ENCODE data around the gene OTP.

Gene OTP

DNA sequence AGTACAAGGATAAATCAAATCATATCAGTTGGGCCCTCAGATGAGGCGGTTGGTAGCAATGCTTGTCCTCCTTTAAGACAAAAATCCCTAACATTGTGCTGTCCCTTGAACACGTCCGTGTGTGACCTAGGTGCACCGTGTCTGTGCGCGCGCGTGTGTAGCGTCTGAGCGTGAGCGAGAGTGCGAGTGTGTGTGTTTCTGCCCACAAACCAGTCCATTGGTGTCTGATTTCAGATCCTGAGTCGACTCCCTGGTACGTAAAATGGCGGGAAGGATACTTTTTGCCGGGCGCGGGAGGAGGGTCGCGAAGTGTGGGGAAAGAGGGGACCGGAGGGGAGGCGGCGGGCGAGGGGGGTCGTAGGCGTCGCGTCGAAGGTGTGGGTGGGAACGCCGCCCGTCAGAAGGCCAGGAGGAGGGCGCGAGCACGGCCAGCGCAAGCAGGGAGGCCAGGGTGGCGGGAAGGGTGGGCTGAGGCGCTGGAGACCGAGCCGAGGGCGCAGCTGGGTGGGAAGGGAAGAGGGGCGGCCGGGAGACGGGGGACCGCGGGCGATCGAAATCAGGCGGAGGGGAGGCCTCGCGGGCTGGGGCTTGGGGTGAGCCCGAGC is 8.9 kb downstream of the OTP start:
- Histone ChIP-seq H3K9me3 (no peaks in the 10 kb centered on the region), H3K4me1 (ENCODE audit: control insufficient read depth in 1 of 2, insufficient read depth in 1 of 2, low read depth in 1 of 2, low read length in 1 of 2) (peaks cover 16 to 26% of the 10 kb centered on the region in 2 experiments), H3K36me3 (no peaks in the 10 kb centered on the region), H3K27me3 (peaks cover 100% of the 10 kb centered on the region), H3K4me3 (ENCODE audit: low read depth in 1 of 2, low read length in 1 of 2) (peak overlapping the region in 1 of 2 experiments; percentile 49), H3K27ac (no peak overlapping the region)
- TF ChIP-seq, protein P1, sequence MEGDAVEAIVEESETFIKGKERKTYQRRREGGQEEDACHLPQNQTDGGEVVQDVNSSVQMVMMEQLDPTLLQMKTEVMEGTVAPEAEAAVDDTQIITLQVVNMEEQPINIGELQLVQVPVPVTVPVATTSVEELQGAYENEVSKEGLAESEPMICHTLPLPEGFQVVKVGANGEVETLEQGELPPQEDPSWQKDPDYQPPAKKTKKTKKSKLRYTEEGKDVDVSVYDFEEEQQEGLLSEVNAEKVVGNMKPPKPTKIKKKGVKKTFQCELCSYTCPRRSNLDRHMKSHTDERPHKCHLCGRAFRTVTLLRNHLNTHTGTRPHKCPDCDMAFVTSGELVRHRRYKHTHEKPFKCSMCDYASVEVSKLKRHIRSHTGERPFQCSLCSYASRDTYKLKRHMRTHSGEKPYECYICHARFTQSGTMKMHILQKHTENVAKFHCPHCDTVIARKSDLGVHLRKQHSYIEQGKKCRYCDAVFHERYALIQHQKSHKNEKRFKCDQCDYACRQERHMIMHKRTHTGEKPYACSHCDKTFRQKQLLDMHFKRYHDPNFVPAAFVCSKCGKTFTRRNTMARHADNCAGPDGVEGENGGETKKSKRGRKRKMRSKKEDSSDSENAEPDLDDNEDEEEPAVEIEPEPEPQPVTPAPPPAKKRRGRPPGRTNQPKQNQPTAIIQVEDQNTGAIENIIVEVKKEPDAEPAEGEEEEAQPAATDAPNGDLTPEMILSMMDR (IDR thresholded peaks at IDR 0.05): no peak

DNA sequence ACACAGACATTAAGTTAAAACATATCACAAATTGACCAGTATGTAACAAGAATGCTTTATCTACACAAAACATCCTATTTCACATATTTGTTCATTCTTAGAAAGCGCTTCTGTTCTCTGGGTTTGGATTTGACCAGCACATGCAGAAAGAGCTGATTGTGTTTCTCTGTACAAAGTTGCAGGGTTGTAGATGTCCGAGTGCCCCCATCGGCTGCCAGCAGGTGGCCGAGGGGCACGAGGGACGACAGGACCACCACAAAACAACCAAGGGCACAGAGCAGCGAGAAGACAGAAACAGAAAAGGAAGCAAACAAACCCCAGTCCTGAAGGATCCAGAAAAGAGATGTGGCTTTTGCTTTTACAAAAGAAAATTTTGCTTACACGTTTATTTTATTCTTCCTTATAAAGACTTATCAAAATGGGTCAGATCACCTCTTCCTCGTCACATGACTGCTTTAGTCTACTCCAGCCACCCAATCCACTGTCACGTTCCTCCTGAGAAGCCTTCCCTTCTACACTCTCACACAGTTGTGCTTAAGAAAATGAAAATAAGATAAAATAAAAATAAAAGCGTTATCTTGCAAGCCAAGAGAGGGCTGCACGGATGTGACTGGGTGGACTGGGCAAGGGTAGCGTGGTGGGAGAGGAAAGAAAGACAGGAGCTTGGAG is 9.5 kb downstream of the OTP start:
- peak overlapping the region in 1 of 2 experiments; percentile 49 for H3K4me3 ChIP-seq (ENCODE audit: low read depth in 1 of 2, low read length in 1 of 2)
- TF ChIP-seq, protein P1 (IDR thresholded peaks at IDR 0.05): no peak
- no peaks in the 10 kb centered on the region for H3K9me3 ChIP-seq
- H3K27me3 ChIP-seq: peaks cover 100% of the 10 kb centered on the region
- H3K27ac ChIP-seq: no peak overlapping the region
- H3K36me3 ChIP-seq: no peaks in the 10 kb centered on the region
- peaks cover 16 to 26% of the 10 kb centered on the region in 2 experiments for H3K4me1 ChIP-seq (ENCODE audit: control insufficient read depth in 1 of 2, insufficient read depth in 1 of 2, low read depth in 1 of 2, low read length in 1 of 2)

DNA sequence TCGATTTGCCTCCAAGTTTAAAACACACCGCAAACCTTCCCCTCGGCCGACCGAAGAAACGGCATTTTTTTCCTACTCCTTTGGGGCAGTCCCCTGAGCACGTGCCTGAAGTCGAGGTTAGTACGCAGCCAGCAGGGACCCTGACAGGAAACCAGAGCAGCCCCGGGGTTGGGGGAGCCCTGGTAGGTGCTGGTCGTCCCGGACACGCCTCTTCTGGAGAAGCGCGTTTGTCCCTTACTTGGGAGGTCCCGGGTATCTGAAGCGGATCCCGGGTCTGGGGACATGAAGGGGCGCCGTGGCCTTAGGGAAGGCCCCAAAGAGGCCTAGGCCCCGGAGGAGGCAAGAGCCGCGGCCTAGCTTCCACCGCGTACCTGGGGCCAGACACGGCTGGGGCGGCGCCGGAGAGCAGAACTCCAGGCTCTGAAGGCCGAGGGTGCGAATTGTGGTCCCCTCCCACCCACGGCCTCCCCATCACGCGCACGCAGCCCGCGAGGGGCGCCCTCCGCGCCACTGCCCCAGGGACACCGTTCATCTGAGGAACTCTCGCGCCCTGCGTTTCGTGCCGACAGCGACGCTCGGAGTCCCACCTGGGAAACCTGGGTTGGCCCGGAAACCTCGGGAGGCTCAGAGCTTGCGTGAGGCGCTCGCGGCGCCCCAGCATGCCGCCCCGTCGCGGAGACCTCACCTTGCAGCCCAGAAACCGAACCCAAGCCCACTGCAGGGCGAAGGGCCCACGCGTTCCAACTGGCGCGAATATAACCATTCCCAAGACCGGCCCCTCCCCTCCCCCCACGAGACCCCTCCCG is 10.4 kb downstream of the OTP start:
- TF ChIP-seq, protein P1 (IDR thresholded peaks at IDR 0.05): no peak
- H3K36me3 ChIP-seq: no peaks in the 10 kb centered on the region
- no peaks in the 10 kb centered on the region for H3K9me3 ChIP-seq
- peaks cover 16 to 26% of the 10 kb centered on the region in 2 experiments for H3K4me1 ChIP-seq (ENCODE audit: control insufficient read depth in 1 of 2, insufficient read depth in 1 of 2, low read depth in 1 of 2, low read length in 1 of 2)
- H3K27me3 ChIP-seq: peaks cover 100% of the 10 kb centered on the region
- H3K27ac ChIP-seq: no peak overlapping the region
- no peak overlapping the region for H3K4me3 ChIP-seq (ENCODE audit: low read depth in 1 of 2, low read length in 1 of 2)

DNA sequence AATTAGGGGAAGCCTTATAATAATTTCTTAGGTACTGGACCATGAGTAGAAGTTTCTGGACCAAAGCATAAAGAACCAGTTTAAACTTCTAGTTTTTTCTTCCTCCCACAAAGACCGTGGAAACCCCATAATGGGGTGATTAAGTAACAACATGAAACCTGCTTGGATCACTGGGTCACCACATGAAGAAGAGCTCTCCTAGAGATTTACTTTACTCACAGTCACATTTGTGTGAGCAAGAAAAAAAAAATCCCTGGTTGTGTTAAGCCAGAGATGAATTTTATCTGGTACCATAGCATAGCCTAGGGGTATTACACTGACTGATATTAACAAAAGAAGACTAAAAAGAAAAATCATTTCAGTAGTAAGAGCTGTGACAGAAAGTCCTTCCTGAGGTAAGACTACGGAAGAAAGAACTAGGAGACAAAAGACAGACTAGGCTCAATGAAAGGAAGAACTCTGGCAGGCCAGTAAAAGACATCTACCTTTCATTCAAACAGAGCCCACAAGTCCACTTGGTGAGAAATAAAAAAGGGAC is 15.2 kb downstream of the OTP start:
- H3K27ac ChIP-seq: no peak overlapping the region

DNA sequence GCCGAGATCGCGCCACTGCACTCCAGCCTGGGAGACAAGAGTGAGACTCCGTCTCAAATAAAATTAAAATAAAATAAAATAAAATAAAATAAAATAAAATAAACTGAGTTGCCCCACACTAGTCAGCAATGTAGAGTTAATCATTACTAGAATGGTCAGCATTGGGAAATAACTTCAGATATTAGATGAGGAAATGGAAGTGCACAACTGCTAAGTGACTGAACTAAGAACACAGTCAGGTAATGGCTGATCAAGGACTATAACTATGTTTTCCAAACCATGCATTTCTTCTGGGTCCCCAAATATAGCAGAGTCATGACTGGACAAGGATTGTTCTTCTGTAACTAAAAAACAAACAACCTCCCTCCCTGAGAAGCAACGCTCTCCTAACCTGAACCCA is 17.1 kb downstream of the OTP start:
- TF ChIP-seq, protein P1 (IDR thresholded peaks at IDR 0.05): no peak
- no peaks in the 10 kb centered on the region for H3K36me3 ChIP-seq
- H3K27ac ChIP-seq: no peak overlapping the region
- H3K9me3 ChIP-seq: no peaks in the 10 kb centered on the region
- H3K4me1 ChIP-seq (ENCODE audit: control insufficient read depth in 1 of 2, insufficient read depth in 1 of 2, low read depth in 1 of 2, low read length in 1 of 2): no peaks in the 10 kb centered on the region
- H3K4me3 ChIP-seq (ENCODE audit: low read depth in 1 of 2, low read length in 1 of 2): no peak overlapping the region
- peaks cover 100% of the 10 kb centered on the region for H3K27me3 ChIP-seq

More for the DNA sequence above, 15.2 kb downstream of the OTP start:
- TF ChIP-seq, protein P1 (IDR thresholded peaks at IDR 0.05): no peak
- Histone ChIP-seq H3K4me1 (ENCODE audit: control insufficient read depth in 1 of 2, insufficient read depth in 1 of 2, low read depth in 1 of 2, low read length in 1 of 2) (peaks cover 0 to under 1% of the 10 kb centered on the region in 2 experiments), H3K36me3 (no peaks in the 10 kb centered on the region), H3K9me3 (no peaks in the 10 kb centered on the region), H3K4me3 (ENCODE audit: low read depth in 1 of 2, low read length in 1 of 2) (no peak overlapping the region), H3K27me3 (peaks cover 100% of the 10 kb centered on the region)
